Measurements from ENCODE around the gene FADS6.

DNA sequence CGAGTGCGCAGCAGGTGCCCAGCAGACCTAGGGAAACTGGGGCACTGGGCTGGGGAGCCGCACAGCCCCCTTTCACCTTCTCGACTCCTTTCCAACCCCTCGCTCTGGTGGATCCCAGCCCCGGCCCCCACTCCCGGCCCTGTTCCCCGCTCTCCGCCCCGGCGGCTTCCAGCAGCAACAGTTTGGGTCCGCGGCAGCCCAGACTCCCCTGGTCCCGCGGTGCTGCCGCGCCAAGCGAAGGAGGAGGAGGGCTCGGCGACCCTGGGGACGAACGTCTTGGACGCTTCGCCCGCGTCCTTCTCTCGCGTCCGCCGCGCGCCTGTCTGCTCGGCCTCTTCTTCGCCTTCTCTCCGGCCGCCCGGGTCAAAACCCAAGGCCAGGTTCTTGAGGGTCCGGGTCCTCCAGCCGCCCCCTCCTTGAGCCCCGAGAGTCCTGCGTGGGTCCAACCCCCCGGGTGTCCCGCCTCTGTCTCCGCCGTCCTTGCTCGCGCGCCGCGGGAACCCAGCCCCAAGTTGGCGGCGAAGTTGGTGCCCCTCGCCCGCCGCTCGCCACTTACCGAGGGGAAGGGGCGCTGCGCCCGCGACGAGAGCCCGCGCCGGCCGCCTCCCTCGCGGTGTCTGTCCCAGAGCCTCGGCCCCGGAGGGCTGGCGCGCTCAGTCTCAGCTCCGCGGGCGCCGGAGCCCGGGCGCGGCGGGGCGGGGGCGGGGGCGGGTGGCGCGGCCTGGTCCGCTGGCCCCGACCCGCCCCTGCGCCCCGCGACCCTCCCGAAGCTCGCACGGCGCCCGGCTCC is 32.4 kb downstream of the FADS6 start:
- TF ChIP-seq, protein P1, sequence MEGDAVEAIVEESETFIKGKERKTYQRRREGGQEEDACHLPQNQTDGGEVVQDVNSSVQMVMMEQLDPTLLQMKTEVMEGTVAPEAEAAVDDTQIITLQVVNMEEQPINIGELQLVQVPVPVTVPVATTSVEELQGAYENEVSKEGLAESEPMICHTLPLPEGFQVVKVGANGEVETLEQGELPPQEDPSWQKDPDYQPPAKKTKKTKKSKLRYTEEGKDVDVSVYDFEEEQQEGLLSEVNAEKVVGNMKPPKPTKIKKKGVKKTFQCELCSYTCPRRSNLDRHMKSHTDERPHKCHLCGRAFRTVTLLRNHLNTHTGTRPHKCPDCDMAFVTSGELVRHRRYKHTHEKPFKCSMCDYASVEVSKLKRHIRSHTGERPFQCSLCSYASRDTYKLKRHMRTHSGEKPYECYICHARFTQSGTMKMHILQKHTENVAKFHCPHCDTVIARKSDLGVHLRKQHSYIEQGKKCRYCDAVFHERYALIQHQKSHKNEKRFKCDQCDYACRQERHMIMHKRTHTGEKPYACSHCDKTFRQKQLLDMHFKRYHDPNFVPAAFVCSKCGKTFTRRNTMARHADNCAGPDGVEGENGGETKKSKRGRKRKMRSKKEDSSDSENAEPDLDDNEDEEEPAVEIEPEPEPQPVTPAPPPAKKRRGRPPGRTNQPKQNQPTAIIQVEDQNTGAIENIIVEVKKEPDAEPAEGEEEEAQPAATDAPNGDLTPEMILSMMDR (IDR thresholded peaks at IDR 0.05) = no peak
- no peak for TF ChIP-seq TCF7L2 (IDR thresholded peaks at IDR 0.05; ENCODE audit: low read depth, low read length)
- no peak for TF ChIP-seq SIN3A (IDR thresholded peaks at IDR 0.05; ENCODE audit: borderline replicate concordance, insufficient read depth, low read depth, low read length)
- TF ChIP-seq POLR2AphosphoS5 (IDR thresholded peaks at IDR 0.05; ENCODE audit: low read depth, low read length) = no peak
- TF ChIP-seq, protein P2, sequence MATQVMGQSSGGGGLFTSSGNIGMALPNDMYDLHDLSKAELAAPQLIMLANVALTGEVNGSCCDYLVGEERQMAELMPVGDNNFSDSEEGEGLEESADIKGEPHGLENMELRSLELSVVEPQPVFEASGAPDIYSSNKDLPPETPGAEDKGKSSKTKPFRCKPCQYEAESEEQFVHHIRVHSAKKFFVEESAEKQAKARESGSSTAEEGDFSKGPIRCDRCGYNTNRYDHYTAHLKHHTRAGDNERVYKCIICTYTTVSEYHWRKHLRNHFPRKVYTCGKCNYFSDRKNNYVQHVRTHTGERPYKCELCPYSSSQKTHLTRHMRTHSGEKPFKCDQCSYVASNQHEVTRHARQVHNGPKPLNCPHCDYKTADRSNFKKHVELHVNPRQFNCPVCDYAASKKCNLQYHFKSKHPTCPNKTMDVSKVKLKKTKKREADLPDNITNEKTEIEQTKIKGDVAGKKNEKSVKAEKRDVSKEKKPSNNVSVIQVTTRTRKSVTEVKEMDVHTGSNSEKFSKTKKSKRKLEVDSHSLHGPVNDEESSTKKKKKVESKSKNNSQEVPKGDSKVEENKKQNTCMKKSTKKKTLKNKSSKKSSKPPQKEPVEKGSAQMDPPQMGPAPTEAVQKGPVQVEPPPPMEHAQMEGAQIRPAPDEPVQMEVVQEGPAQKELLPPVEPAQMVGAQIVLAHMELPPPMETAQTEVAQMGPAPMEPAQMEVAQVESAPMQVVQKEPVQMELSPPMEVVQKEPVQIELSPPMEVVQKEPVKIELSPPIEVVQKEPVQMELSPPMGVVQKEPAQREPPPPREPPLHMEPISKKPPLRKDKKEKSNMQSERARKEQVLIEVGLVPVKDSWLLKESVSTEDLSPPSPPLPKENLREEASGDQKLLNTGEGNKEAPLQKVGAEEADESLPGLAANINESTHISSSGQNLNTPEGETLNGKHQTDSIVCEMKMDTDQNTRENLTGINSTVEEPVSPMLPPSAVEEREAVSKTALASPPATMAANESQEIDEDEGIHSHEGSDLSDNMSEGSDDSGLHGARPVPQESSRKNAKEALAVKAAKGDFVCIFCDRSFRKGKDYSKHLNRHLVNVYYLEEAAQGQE (IDR thresholded peaks at IDR 0.05; ENCODE audit: insufficient read depth in 1 of 2, low read depth in 2 of 2, low read length in 1 of 2) = no peak

All from Panc1 (cell line).